Uterus (tissue), 4 donors: Measurements from ENCODE around the gene GFAP. TPM values are rescaled to one million over a fixed set of nuclear protein-coding genes. Genes with fewer than 3 reads are reported as not detected.
A peak's percentile ranks its signal among the peaks of the same experiment; 100 is the strongest.

Source experiments
- DNase-seq, 2 donors: peaks; one replicate each; pipeline ENCODE4 v3.0.0-alpha.2; 2019 to 2020
- H3K27ac ChIP-seq, 2 donors: fragments of 200-600 bp; sonication (generic); 1 replicate in 1 of 2; 2 replicates in 1 of 2; pipeline ENCODE4 v1.5.1; 2016 to 2018
- H3K27me3 ChIP-seq, 2 donors: fragments of 200-600 bp; sonication (generic); one replicate each; pipeline ENCODE4 v1.5.1; 2018 to 2019; ENCODE audit warnings: control low read depth in 1 of 2
- H3K36me3 ChIP-seq, 2 donors: fragments of 200-600 bp; sonication (generic); one replicate each; pipeline ENCODE4 v1.5.1; 2019; ENCODE audit warnings: control low read depth in 1 of 2
- H3K4me1 ChIP-seq, 2 donors: fragments of 200-600 bp; sonication (generic); one replicate each; pipeline ENCODE4 v1.5.1; 2018 to 2019; ENCODE audit warnings: control low read depth in 1 of 2
- H3K4me3 ChIP-seq, 2 donors: fragments of 200-600 bp; sonication (generic); 1 replicate in 1 of 2; 2 replicates in 1 of 2; pipeline ENCODE4 v1.5.1; 2018 to 2019; ENCODE audit warnings: mild to moderate bottlenecking in 1 of 2
- H3K9me3 ChIP-seq, 2 donors: fragments of 200-600 bp; sonication (generic); one replicate each; pipeline ENCODE4 v1.5.1; 2019; ENCODE audit warnings: control low read depth in 1 of 2
- POLR2A ChIP-seq, 2 donors: fragments of 450-650 bp; IDR thresholded peaks; one replicate each; pipeline ENCODE4 v1.6.1; 2016; ENCODE audit warnings: antibody characterized with exemption in 2 of 2, mild to moderate bottlenecking in 1 of 2, moderate library complexity in 1 of 2
- intact Hi-C: fragments of 100-400 bp; cut with DNase I; formaldehyde crosslinking; loops from one replicate; pipeline ENCODE4 v1.15.1; 2023; ENCODE audit warnings: low total_unique reads
- total RNA-seq, 4 donors: library from RNA; depleted of rRNA in 3 of 4; stranded (reverse); fragments of >200 nt in 3 of 4; gene quantifications; one replicate each; pipeline versions ENCODE4 v1.1.0 to v1.2.4, GENCODE V29; 2014 to 2023
- TF ChIP-seq, protein P1 (sequence below), 4 experiments: fragments of 200-600 bp in 2 of 4; fragments of 450-650 bp in 2 of 4; sonication (generic) in 2 of 4; IDR thresholded peaks; one replicate each; pipeline ENCODE4 v1.5.1; 2016 to 2019; ENCODE audit warnings: antibody characterized with exemption in 4 of 4, mild to moderate bottlenecking in 2 of 4, moderate library complexity in 1 of 4
- donor health status: DM: yes; HTN: yes; CAD: no.

GFAP gene
- total RNA-seq, 4 donors from 2014 or later: 3.7 TPM; not detected in 3

DNA sequence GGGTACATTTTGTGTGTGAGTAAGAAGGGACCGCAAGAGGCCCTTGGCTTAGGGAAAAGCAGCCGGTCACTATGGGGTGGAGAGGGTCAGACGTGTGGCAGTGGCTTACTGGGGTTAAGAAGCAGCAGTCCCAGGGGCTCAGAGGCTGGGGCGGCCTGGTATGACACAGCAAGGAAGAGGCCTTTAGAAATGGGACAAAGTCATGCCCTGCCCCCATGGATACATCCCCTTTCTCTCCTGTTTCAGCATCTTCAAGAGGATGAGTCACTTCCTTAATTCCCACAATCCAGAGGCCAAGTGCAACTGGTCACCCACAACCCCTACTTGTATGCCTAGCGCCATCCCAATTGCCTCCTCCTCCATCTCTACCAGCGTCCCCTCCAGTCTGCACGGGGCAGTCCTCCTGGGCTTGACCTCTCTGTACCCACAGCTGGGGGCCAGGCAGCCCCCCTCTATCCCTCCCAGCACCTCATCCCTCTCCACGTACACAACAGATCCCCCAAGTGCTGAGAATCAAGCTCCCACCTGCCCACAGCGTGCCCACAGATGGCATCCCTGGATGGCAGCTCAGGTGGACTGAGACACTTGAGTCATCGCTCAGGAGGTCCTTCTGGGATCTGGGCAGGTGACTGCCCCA, 9.2 kb downstream of the GFAP start:
- no peak overlapping the region for H3K4me3 ChIP-seq
- intact Hi-C loops: no loop called here
- no peaks in the 10 kb centered on the region for H3K27me3 ChIP-seq
- H3K27ac ChIP-seq: no peak overlapping the region
- TF ChIP-seq, protein P1, sequence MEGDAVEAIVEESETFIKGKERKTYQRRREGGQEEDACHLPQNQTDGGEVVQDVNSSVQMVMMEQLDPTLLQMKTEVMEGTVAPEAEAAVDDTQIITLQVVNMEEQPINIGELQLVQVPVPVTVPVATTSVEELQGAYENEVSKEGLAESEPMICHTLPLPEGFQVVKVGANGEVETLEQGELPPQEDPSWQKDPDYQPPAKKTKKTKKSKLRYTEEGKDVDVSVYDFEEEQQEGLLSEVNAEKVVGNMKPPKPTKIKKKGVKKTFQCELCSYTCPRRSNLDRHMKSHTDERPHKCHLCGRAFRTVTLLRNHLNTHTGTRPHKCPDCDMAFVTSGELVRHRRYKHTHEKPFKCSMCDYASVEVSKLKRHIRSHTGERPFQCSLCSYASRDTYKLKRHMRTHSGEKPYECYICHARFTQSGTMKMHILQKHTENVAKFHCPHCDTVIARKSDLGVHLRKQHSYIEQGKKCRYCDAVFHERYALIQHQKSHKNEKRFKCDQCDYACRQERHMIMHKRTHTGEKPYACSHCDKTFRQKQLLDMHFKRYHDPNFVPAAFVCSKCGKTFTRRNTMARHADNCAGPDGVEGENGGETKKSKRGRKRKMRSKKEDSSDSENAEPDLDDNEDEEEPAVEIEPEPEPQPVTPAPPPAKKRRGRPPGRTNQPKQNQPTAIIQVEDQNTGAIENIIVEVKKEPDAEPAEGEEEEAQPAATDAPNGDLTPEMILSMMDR (IDR thresholded peaks at IDR 0.05): no peak
- no peak for TF ChIP-seq POLR2A (IDR thresholded peaks at IDR 0.05)
- DNase-seq: peak in 1 of 2 donors; percentile 8
- no peaks in the 10 kb centered on the region for H3K36me3 ChIP-seq
- H3K9me3 ChIP-seq: no peaks in the 10 kb centered on the region
- no peaks in the 10 kb centered on the region for H3K4me1 ChIP-seq

DNA sequence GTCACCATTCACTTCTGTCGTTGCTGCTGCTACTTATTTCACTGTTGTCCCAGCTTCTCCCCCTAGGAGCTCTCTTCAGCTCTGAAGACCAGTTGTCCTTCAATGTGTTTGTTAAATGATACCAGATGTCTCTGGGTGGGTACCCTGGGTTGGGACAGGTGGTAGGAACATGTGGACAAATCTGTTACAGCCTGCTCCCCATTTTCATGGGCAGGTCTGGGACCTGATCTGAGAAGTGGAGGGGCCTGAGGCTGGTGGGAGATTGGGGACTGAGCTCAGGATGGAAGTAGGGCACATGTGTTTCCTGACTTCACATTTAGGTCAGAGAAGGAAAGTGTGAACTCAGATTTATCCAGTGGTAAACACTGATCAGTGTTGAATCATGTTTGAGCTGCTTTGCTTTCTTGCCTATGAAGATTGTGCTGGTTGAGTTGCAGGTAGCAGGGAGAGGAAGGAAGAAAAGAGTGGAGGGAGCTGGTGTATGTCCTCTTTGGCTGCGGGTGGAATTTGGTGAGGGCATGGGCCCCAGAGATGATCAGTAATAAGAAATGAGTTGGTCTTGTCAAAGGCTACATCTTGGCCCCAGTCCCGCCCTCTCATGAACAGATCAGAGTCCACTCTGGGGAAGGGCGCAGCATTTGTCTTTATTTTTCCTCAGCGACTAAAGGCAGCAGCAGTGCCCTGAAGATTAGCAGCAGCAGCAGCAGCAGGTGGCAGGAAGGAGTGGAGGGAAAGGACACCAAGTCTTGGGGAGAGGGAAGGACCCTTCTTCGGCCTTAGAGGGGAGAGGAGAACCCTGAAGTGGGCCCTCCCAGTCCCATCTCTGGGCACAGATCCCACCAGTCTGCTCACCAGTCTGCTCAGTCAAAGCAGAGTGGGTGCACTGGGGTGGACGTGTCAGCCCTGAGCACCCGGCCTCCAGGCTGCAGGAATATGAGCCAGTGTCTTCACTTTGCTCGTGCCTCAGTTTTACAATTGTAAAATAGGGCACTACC, 10.0 kb downstream of the GFAP start:
- peak in 1 of 2 donors; percentile 9 for DNase-seq
- Histone ChIP-seq H3K4me3 (no peak overlapping the region), H3K27me3 (no peaks in the 10 kb centered on the region), H3K27ac (no peak overlapping the region), H3K36me3 (no peaks in the 10 kb centered on the region), H3K9me3 (no peaks in the 10 kb centered on the region), H3K4me1 (no peaks in the 10 kb centered on the region)
- TF ChIP-seq, protein P1 (IDR thresholded peaks at IDR 0.05): no peak
- TF ChIP-seq POLR2A (IDR thresholded peaks at IDR 0.05): no peak
- intact Hi-C loops: no loop called here

DNA sequence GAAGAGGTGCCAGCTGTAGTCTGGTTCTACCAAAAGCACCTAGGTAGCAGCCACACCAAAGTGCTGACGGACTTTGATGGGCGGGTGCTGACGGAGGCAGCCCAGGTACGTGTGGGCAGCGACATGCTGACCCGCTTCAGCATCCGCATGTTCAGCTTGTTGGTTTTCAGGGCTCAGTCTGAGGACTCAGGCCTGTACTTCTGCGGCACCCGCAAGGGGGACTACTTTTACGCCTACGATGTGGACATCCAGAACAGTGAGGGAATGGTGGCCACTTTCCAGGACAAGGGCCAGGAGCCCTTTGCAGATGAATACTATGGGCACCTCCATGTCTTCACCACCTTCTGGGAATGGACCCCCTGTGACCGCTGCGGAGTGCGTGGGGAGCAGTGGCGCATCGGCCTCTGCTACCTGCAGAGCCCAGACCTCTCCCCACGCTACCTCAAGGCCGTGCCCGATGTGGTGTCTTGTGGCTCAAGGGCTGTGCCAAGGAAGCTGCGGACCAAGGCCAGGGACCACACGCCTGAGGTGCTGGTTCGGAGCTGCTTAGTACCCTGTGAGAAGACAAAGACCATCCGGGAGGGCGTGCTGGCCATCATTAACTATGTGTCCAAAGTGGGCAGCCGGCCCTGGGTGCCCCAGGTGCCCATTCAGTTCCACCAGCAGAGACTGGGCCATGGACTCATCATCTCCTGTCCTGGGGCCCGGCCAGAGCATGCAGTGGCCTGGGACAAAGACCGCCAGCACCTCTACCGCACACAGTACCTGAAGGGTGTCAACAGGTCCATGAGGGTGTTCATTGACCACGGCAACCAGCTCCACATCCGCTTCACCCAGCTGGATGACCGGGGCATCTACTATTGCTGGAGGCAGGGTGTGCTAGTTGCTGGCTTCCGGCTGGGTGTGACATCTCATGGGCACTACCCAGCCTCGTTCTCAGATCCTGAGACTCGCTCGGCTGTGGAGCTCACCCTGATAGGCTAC, 11.0 kb downstream of the GFAP start:
- Histone ChIP-seq H3K27ac (no peak overlapping the region), H3K9me3 (no peaks in the 10 kb centered on the region), H3K36me3 (no peaks in the 10 kb centered on the region), H3K4me3 (no peak overlapping the region), H3K4me1 (no peaks in the 10 kb centered on the region), H3K27me3 (no peaks in the 10 kb centered on the region)
- TF ChIP-seq, protein P1 (IDR thresholded peaks at IDR 0.05): no peak
- TF ChIP-seq POLR2A (IDR thresholded peaks at IDR 0.05): no peak
- intact Hi-C loops: no loop called here
- DNase-seq: peak in 1 of 2 donors; percentile 13

DNA sequence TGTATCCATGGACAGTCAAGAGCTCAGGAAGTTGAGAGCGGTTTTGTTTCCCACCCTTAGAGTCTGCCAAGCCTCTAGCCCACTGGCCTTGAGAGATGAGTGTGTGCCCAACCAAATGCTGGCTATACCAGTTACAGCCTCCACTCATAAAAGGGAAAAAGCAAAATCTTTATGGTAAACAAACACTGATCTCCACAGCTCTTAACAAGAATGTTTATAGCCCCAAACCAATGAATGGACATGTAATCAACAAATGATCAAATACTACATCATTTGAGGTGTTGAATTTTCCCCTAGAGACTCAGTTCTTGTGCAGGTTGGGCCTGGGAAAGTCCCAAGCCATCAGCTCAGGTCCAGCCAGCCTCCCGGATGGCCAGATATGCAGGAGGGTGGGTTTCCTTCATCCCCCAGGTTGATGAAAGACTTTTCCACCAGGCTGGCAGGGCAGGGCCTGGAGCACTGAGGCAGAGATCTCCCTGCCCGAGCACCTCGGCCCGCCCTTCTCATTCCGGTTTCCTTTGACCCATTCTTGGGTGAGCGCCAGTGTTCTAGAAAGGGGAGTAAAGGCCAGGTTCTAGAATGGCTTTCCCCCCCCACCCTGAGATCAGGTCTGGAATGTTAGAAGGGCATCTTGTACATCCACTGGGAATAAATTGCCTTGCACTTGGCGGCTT, 12.2 kb downstream of the GFAP start:
- DNase-seq: no peak
- no peak overlapping the region for H3K4me3 ChIP-seq
- no peak overlapping the region for H3K27ac ChIP-seq

More for the DNA sequence above, 12.2 kb downstream of the GFAP start:
- Histone ChIP-seq H3K9me3 (no peaks in the 10 kb centered on the region), H3K27me3 (no peaks in the 10 kb centered on the region), H3K4me1 (no peaks in the 10 kb centered on the region), H3K36me3 (no peaks in the 10 kb centered on the region)
- TF ChIP-seq, protein P1 (IDR thresholded peaks at IDR 0.05): no peak
- no peak for TF ChIP-seq POLR2A (IDR thresholded peaks at IDR 0.05)
- intact Hi-C loops: no loop called here
